Measurements from ENCODE around the gene ERCC1. TPM values are rescaled to one million over a fixed set of nuclear protein-coding genes. Genes with fewer than 3 reads are reported as not detected.

The ERCC1 gene
- total and polyA plus RNA-seq, 2 of the 13 experiments (the other 11 are each of a cell fraction or from before 2014, with no cell fraction given) = 40.0 to 66.4 TPM

GRCh38 chr19:45471111-45471930 lies 47.6 kb upstream of the ERCC1 start:
- no peak overlapping the region; the same call in 1 of the 2 replicates for H3K4me2 ChIP-seq (ENCODE audit: low read depth, low read length)
- H3K27ac ChIP-seq (ENCODE audit: extremely low read length, insufficient read depth, low read length) = no peak overlapping the region
- in situ Hi-C loops (cut with HindIII; ENCODE audit: extremely low pct_ligation_motif_present, low pct_unique_long_range_greater_than_20kb) (loop anchor here (10.0 kb wide), 1 partner anchor 47 kb away; the partner anchor contains the start of gene ERCC1), intact Hi-C loops (cut with micrococcal nuclease; ENCODE audit: unreplicated experiment) (no loop called here)
- no TSS peak for BruUV-seq (replicated peaks)
- ChIA-PET POLR2A (no interaction called here), CTCF (ENCODE audit: low intra/inter-chr PET ratio, low total read pairs) (no interaction called here)
- no peak overlapping the region for H3K4me3 ChIP-seq (replicated peaks in 1 of 3; ENCODE audit: insufficient read depth in 1 of 3, low read depth in 2 of 3, low read length in 3 of 3)
- H4K20me1 ChIP-seq (ENCODE audit: insufficient read depth, low read length) = peaks cover 5% of the 10 kb centered on the region; the same call in 1 of the 2 replicates
- 75% methylated on average over 15 of the region's 16 CpGs for WGBS (ENCODE audit: low lambda C conversion rate)
- DNase-seq (ENCODE audit: low spot score) (no peak), FAIRE-seq (no peak), ATAC-seq (no peak)
- H3K36me3 ChIP-seq (replicated peaks in 1 of 2; ENCODE audit: control insufficient read depth in 1 of 2, insufficient read depth in 2 of 2, low read length in 2 of 2) = no peaks in the 10 kb centered on the region
- no peak overlapping the region for H3K9ac ChIP-seq (ENCODE audit: insufficient read depth, low read depth, low read length)
- H3K4me1 ChIP-seq (ENCODE audit: insufficient read depth, low read length) = peaks cover 26% of the 10 kb centered on the region
- no peak for TF ChIP-seq RCOR2 (CRISPR knock-in tag; IDR thresholded peaks at IDR 0.05)
- no peak for TF ChIP-seq ZBTB49 (CRISPR knock-in tag; IDR thresholded peaks at IDR 0.05; ENCODE audit: borderline replicate concordance)
- no peak for TF ChIP-seq ZNF326 (CRISPR knock-in tag; IDR thresholded peaks at IDR 0.05; ENCODE audit: borderline replicate concordance)
- TF ChIP-seq MTA1 (CRISPR knock-in tag; IDR thresholded peaks at IDR 0.05; ENCODE audit: borderline replicate concordance) = no peak
- TF ChIP-seq PCBP1 (IDR thresholded peaks at IDR 0.05; ENCODE audit: borderline replicate concordance, low read depth, low read length) = no peak
- TF ChIP-seq ATF1 (CRISPR knock-in tag; IDR thresholded peaks at IDR 0.05) = no peak
- TF ChIP-seq ZNF891 (CRISPR knock-in tag; IDR thresholded peaks at IDR 0.05) = no peak
- no peak for TF ChIP-seq GRHL1 (CRISPR knock-in tag; conservative IDR thresholded peaks at IDR 0.05)
- TF ChIP-seq ZNF766 (CRISPR knock-in tag; IDR thresholded peaks at IDR 0.05; ENCODE audit: borderline replicate concordance) = no peak
- no peak for TF ChIP-seq ZFP1 (CRISPR knock-in tag; IDR thresholded peaks at IDR 0.05)
- TF ChIP-seq TGIF2 (CRISPR knock-in tag; IDR thresholded peaks at IDR 0.05) = no peak
- no peaks in the 10 kb centered on the region for H3K9me3 ChIP-seq (ENCODE audit: low read length)
- H2AFZ ChIP-seq (ENCODE audit: low read length) = no peak overlapping the region
- H3K27me3 ChIP-seq (ENCODE audit: control insufficient read depth in 1 of 2, insufficient read depth in 2 of 2, low read length in 2 of 2) = peaks cover 0 to 12% of the 10 kb centered on the region in 2 experiments; a peak in 2 of 5 replicates
- no peaks in the 10 kb centered on the region for H3K79me2 ChIP-seq (ENCODE audit: insufficient read depth, low read length)
